Hippocampal formation (tissue), 2 donors: ENCODE data around the gene SELENOP.

Experiments used
- DNase-seq, 2 donors: peaks; one replicate each; lab custom pipeline; 2025; lab: John Stamatoyannopoulos, UW

The SELENOP gene

GRCh38 chr5:42798284-42799240 lies 13.1 kb downstream of the SELENOP start:
- DNase-seq, result no peak

- DNase-seq, result no peak
Observed at GRCh38 chr5:42791151-42791550, 20.5 kb downstream of the SELENOP start.

GRCh38 chr5:42787845-42788244 lies 23.8 kb downstream of the SELENOP start:
- DNase-seq, result no peak

GRCh38 chr5:42787073-42787472 lies 24.6 kb downstream of the SELENOP start:
- DNase-seq, result no peak

GRCh38 chr5:42785756-42786155 lies 25.9 kb downstream of the SELENOP start:
- DNase-seq, result no peak

- DNase-seq, result no peak
Observed at GRCh38 chr5:42784132-42784531, 27.6 kb downstream of the SELENOP start.

GRCh38 chr5:42781584-42781983 lies 30.1 kb downstream of the SELENOP start:
- DNase-seq, result no peak

GRCh38 chr5:42779083-42779482 lies 32.6 kb downstream of the SELENOP start:
- DNase-seq, result no peak

GRCh38 chr5:42772265-42772993 lies 39.3 kb downstream of the SELENOP start:
- DNase-seq, result no peak

GRCh38 chr5:42770003-42770402 lies 41.7 kb downstream of the SELENOP start:
- DNase-seq, result no peak

- no peak for DNase-seq
Observed at GRCh38 chr5:42768106-42768504, 43.6 kb downstream of the SELENOP start.

GRCh38 chr5:42767491-42768105 lies 44.1 kb downstream of the SELENOP start:
- DNase-seq, result peak in 1 of 2 donors; percentile 55

GRCh38 chr5:42761791-42762190 lies 49.9 kb downstream of the SELENOP start:
- no peak for DNase-seq

GRCh38 chr5:42760426-42760825 lies 51.3 kb downstream of the SELENOP start:
- no peak for DNase-seq

GRCh38 chr5:42759456-42759855 lies 52.2 kb downstream of the SELENOP start:
- no peak for DNase-seq

- no peak for DNase-seq
Observed at GRCh38 chr5:42756606-42757601, 54.8 kb downstream of the SELENOP start, which contains the start of gene CCDC152. Gene CCDC152, plus strand, starts transcription at chr5:42756818. Its CDS starts 2,304 bp downstream, at chr5:42759122.

GRCh38 chr5:42753099-42753498 lies 58.6 kb downstream of the SELENOP start:
- no peak for DNase-seq

GRCh38 chr5:42751044-42751443 lies 60.6 kb downstream of the SELENOP start:
- no peak for DNase-seq

- DNase-seq, result no peak
Observed at GRCh38 chr5:42750507-42750906, 61.2 kb downstream of the SELENOP start.
